CD4-positive, alpha-beta T cell treated with Interleukin-15 for 1 hour (primary cell): ENCODE data around the gene WSCD2.

Experiments
- DNase-seq: peaks from one replicate; pipeline ENCODE4 v3.0.0-alpha.2; 2020

Gene WSCD2

GRCh38 chr12:108129017-108129812, at the start of gene WSCD2:
Gene WSCD2 (plus strand): TSS chr12:108129288. CDS start chr12:108195833, 66,545 bp downstream.
- DNase-seq = no peak

- DNase-seq = no peak
These were observed 49.4 kb upstream of the WSCD2 start for GRCh38 chr12:108079721-108080120.

GRCh38 chr12:108080363-108080762, 48.7 kb upstream of the WSCD2 start:
- DNase-seq = no peak

GRCh38 chr12:108082485-108082884, 46.6 kb upstream of the WSCD2 start:
- DNase-seq = no peak

GRCh38 chr12:108087900-108088299, 41.2 kb upstream of the WSCD2 start:
- no peak for DNase-seq

GRCh38 chr12:108090107-108090899, 38.8 kb upstream of the WSCD2 start:
- DNase-seq = no peak

- no peak for DNase-seq
These were observed 38.0 kb upstream of the WSCD2 start for GRCh38 chr12:108090932-108091678.

- no peak for DNase-seq
These were observed 37.4 kb upstream of the WSCD2 start for GRCh38 chr12:108091679-108092051.

- DNase-seq = no peak
These were observed 35.9 kb upstream of the WSCD2 start for GRCh38 chr12:108093209-108093608.

GRCh38 chr12:108094056-108094649, 34.9 kb upstream of the WSCD2 start:
- DNase-seq = no peak

GRCh38 chr12:108097160-108097911, 31.8 kb upstream of the WSCD2 start:
- DNase-seq = no peak

- DNase-seq = no peak
These were observed 30.7 kb upstream of the WSCD2 start for GRCh38 chr12:108098374-108098773.

- DNase-seq = no peak
These were observed 30.0 kb upstream of the WSCD2 start for GRCh38 chr12:108099073-108099472.

- DNase-seq = no peak
These were observed 29.2 kb upstream of the WSCD2 start for GRCh38 chr12:108099778-108100489.

GRCh38 chr12:108101605-108102175, 27.4 kb upstream of the WSCD2 start:
- no peak for DNase-seq

GRCh38 chr12:108102363-108102762, 26.7 kb upstream of the WSCD2 start:
- DNase-seq = no peak

- no peak for DNase-seq
These were observed 26.0 kb upstream of the WSCD2 start for GRCh38 chr12:108103087-108103486.

- no peak for DNase-seq
These were observed 25.6 kb upstream of the WSCD2 start for GRCh38 chr12:108103517-108103916.

GRCh38 chr12:108104657-108105056, 24.4 kb upstream of the WSCD2 start:
- DNase-seq = no peak

GRCh38 chr12:108106599-108106998, 22.5 kb upstream of the WSCD2 start:
- DNase-seq = no peak

- DNase-seq = no peak
These were observed 21.8 kb upstream of the WSCD2 start for GRCh38 chr12:108107293-108107692.
